ENCODE data around the gene PSENEN.
A peak's percentile ranks its signal among the peaks of the same experiment; 100 is the strongest.

The PSENEN gene

GRCh38 chr19:35733180-35734125 lies 12.0 kb upstream of the PSENEN start:
- no peak for DNase-seq (ENCODE audit: low read depth)

DNA sequence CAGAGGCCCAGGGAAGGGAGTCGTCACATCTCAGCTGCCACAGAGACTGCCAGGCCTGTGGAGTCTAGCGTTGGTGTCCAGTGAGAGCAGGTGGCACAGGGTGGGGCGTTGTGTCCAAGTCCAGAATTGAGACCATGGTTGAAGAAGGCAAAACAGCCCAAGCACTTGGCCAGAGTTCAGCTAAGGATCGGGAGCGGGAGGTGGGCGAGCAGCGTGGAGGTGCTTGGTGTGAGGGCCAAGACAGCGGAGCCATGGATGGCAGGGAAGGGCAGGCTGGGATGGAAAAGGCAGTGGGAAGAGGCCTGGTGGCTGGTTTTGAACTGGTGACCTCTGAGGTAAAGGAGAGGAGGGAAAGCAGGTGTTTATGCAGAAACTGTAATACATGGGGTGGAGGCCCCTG lies 11.2 kb upstream of the PSENEN start:
- no peak for DNase-seq (ENCODE audit: low read depth)

DNA sequence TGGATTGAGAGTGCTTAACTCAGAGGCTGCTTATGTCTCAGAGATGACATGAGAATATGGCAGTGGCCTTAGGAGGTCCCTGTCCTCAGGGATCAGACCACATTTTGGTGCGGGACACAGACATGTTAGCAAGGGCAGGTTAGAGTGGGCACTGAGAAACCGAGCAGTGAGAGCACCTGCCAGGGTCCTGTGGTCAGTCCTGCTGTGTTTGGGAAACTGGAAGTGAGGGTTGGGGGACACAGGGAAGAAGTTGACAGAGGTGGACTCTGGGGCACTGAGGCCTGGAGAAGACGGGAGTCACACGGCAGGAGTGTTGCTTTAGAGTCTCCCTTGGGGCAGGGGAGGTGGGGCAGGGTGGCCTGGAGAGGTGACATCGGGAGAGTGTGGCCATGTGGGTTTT lies 10.6 kb upstream of the PSENEN start:
- no peak for DNase-seq (ENCODE audit: low read depth)

DNA sequence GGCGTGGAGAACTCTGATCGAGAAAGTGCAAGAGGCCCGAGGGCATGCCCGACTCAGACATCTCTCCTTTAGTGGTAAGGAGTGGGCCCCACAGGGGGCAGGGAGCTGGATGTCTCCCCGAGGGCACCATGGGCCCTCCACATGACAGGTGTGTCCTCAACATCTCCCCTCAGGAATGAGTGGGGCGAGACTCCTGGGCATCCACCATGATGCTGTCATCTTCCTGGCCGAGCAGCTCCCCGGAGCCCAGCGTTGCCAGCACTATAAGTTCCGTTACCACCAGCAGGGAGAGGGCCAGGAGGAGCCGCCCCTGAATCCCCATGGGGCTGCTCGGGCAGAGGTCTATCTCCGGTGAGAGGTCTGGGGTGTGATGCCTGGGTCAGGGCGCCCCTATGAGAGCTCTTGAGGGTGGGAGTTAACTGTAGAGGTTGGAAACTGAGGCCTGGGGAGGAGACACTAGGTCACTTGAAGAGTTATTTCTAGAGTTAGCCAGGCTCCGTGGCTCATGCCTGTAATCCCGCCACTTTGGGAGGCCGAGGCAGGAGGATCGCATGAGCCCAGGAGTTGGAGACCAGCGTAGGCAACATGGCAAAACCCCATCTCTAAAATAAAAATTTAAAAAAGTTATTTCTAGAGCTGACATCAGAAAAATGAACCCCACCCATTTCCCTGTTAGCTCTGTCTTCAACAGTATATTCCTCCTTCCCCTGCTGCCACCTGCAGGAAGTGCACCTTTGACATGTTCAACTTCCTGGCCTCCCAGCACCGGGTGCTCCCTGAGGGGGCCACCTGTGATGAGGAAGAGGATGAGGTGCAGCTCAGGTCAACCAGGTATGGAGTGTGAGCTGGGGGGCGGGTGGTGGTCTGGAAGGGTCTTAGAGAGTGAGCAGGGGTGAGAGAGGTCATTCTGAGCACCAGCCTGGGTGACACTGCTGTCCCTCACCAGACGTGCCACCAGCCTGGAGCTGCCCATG lies 8.3 kb upstream of the PSENEN start:
- no peak for DNase-seq (ENCODE audit: low read depth)

GRCh38 chr19:35738021-35738886 lies 7.2 kb upstream of the PSENEN start:
- DNase-seq (ENCODE audit: low read depth), result no peak

- no peak for DNase-seq (ENCODE audit: low read depth)
Measured at GRCh38 chr19:35738887-35739229, 6.6 kb upstream of the PSENEN start.

DNA sequence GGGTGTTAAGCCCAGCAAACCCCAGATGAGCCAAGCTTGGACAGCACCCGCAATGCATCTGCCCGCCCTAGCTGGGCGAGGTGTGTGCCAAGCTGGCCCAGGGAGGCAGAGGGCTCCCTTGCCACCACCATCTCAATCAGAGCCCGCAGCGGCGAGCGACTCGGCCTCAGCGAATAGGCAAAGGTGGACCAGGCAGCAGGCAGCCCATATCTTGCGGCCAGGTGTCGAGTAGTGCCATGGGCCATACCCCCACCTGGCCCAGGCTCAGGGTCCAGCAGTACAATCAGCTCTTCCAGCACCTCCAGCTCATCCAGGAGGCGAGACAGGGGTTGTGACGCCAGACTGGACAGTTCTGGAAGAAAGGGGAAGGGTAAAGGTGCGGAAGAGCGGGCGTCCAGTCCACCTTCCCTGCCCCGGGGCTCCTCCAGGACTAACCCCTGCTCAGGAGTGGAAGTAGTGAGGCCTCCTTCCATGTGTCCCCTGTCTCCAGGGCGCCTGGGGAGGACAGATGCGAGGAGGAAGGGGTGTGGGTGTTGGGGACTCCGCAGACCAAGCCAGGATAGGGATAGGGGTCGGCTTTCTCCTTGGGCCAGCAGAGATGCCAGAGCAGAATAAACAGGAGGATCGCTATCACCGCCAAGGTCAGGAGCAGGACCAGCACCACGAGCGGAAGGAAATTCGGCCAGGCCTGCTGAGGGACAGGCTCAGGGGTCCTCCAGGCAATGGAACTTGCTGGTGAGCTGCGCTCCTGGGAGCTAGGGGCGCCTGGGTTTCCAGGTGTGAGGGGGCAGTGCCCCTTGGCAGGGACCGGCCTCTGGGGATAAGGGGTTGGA lies 6.0 kb upstream of the PSENEN start:
- DNase-seq (ENCODE audit: low read depth), result no peak

DNA sequence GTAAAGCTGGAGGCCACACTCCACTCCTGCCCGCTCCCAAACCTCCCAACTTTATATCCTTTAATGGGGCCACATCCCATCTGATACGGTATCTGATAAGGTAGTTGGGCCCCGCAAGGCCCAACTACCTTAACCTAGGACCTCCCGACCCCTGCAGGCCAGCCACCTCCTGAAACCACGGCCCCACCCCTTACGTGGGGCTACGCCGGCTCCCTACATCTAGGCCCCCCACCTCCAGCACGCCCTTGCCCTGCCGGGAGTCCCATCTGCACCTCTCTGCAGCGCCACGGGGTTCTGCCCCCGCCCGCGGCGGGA lies 5.4 kb upstream of the PSENEN start:
- DNase-seq (ENCODE audit: low read depth), result no peak

- peak; percentile 93 for DNase-seq (ENCODE audit: low read depth)
Measured at GRCh38 chr19:35740423-35741202, 4.8 kb upstream of the PSENEN start.

GRCh38 chr19:35741203-35741515 lies 4.3 kb upstream of the PSENEN start:
- DNase-seq (ENCODE audit: low read depth), result no peak

- DNase-seq (ENCODE audit: low read depth), result peak; percentile 48
Measured at GRCh38 chr19:35742121-35742724, 3.2 kb upstream of the PSENEN start, which contains the start of gene IGFLR1. IGFLR1 (minus strand) TSS chr19:35742452; CDS start chr19:35741180, 1,272 bp downstream.

DNA sequence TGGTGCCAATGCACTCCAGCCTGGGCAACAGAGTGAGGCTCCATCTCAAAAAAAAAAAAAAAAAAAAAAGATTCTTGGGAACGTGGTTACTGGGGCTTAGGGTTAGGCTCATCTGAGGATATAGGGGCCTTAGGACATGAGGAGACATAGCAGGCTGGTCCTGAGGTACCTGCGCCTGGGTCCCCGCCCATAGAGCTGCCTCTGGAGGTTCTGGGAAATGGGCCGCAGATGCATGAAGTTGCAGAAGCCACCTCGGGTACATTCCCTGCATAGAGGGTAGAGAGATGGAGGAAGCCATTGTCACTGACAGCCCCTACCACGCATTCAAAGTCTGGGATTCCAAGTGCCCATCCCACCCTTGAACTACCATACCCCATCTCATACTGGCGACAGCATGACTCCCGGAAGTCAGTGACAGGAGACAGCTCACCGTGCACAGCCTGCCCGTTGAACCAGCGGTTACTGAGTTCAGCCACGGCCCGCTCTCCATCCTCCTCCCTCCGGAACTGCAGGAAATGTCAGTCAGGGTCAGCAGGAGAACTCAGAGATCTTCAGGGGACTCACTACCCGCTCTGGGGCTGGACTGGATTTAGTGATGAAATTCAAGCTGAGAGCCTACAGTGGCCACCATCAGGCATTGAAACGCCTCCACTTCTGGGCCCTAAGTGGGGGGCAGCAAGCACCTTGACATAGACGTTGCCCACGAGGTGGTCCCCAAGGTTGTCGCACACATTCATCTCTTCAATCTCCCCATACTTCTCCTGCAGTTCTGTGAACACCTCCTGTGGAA lies 1.6 kb upstream of the PSENEN start:
- DNase-seq (ENCODE audit: low read depth), result no peak

GRCh38 chr19:35744430-35745327 lies 772 bp upstream of the PSENEN start:
- DNase-seq (ENCODE audit: low read depth), result peak; percentile 91

DNA sequence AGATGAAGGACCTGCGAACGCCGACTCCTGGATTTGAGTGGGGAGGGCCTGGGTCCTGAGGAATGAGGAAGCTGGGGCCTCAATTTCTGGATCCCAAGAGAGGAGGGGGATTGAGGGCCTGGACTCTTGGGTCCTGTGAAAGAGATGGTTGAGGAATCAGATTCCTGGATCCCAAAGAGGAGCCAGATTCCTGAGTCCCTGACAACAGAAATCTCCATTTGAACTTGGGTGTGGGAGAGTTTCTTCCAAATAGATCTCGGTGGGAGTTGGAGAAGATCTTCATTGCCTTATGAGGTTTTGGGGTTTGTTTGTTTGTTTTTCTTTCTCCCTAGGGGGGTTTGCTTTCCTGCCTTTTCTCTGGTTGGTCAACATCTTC lies 624 bp downstream of the PSENEN start:
- no peak for DNase-seq (ENCODE audit: low read depth)

- no peak for DNase-seq (ENCODE audit: low read depth)
Measured at GRCh38 chr19:35746531-35746930, 1.1 kb downstream of the PSENEN start.

DNA sequence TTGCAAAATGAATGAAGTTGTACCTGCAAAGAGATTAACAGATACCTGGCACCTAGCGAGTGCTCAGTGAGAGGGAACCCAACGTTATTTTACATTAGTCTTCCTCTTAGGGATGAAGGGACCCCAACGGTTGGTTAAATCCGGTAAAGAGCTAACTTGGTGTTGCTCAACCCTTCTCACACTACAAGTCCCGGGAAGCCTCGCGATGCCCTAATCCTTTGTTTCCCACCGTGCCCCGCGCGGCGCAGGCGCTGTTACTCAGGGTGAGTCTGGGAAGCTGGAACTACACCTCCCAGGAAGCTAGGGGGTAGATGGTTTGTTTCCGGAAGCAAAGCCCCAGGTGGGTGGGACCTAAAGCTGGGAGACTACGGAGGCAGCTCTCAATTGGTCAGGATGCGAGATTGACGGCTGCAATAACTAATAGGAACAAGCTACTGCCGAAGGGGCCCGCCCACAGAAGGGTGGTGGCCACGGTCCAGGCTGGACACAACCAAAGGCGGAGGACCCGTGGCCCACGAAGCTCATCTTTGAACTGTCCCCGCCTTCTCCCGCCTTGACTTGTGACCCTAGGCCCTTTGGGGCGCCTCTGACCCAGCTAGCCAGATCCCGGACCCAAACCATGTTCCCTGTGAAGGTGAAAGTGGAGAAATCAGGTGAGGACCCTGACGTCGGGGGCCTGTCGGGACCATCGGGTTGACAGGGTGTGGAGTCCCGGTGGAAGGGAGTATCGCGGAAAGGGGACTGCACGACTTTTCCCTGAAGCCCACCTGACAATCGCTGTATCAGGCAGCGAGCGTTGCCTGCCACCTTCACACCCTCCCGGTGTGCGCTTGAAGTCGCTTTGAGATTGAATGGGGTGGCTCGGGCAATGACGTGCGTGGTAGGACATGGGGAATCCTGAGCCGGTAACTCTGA lies 2.9 kb downstream of the PSENEN start, which contains the start of gene LIN37:
Gene LIN37 (plus strand): TSS at position 471 of the 915 bp plus-strand sequence. CDS start 149 bp downstream, at position 620.
- DNase-seq (ENCODE audit: low read depth), result peak; percentile 98

- DNase-seq (ENCODE audit: low read depth), result no peak
Measured at GRCh38 chr19:35750167-35750566, 4.7 kb downstream of the PSENEN start.

Data from T follicular helper cell (primary cell).